NCI-H2227 (cell line): ENCODE data around the gene TMEM151B.
"Not testable (repeated sequence)": the region's sequence is repeated elsewhere in the genome, so short reads cannot be mapped to it uniquely, and the experiment has no call there.

Source experiments
- DNase-seq: peaks from one replicate; lab custom pipeline; 2025; ENCODE audit not compliant: unreplicated experiment; lab: John Stamatoyannopoulos, UW

Gene TMEM151B

DNA sequence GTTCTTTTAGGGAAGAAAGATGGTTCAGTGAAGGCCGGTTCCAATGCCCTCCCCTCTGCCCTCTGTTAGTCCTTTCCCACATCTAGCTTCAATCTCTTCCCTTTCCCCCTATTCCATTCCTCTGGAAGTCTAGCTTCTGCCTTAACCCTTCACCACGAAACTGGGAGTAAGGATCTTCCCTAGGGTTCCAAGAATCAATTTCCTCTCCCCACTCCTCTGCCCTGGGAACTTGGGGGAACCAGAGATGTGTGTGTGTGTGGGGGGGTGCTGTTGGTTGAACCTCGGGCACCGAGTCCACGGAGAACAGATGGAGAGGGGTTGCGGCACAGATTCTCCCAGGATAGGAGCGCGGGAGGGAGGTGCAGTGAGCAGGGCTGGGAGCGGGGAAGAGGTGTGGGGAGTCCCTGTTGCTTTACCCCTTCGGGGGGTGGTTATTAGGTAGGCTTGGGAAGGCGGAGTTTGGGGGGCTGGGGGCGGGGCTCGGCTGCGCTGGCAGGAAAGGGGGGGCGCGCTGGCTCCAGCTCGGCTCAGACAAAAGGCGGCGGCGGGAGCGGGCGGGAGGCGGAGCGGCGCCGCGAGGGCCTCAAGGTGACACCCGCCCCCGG, at the start of gene TMEM151B:
Gene TMEM151B, plus strand, starts transcription at position 530 of the 605 bp plus-strand sequence. CDS start 293 bp downstream, outside the sequence.
- peak; percentile 47 for DNase-seq

DNA sequence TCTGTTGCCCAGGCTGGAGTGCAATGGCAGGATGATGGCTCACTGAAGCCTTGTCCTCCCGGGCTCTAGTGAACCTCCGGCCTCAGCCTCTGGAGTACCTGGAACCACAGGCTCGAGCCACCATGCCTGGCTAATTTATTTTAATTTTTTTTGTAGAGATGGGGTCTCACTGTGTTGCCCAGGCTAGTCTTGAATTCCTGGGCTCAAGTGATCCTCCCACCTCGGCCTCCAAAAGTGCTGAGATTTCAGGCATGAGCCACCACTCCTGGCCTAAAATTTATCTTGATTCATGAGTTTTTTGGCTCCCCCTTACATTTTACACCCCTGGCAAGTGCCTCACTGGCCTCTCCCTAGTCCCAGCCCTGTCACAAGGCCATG, 49.3 kb upstream of the TMEM151B start:
- DNase-seq: no peak

DNA sequence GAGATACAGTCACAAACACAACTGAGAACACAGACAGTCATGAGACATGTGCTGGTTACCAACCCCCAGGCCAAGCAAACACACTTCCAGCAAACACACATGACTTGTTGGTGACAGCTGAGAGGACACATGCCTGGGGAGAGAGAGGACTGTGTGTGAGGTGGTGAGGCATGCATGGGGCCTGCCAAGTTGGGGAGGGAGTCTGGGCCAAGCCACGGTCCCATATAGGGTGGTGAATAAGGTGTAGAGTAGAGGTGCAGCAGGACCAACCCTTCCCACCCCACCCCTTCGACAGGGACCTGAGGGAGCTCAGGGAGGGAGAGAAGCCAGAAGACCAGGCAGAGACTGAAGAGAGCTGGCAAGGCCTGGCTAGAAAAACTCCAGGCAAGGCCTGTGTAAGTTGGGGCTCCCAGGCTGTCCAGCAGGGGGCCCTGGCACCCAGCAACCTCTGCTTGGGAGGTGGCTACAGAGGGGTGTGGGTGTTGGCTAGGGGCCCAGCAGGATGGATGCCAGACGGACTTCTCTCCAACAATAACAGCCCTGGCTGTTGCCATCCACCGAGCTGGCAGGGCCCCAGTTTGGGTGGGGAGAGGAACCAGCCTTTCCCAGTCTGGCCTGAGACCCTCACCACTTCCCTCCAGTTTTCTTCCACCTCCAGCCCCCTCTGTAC, 48.8 kb upstream of the TMEM151B start:
- peak; percentile 36 for DNase-seq

DNA sequence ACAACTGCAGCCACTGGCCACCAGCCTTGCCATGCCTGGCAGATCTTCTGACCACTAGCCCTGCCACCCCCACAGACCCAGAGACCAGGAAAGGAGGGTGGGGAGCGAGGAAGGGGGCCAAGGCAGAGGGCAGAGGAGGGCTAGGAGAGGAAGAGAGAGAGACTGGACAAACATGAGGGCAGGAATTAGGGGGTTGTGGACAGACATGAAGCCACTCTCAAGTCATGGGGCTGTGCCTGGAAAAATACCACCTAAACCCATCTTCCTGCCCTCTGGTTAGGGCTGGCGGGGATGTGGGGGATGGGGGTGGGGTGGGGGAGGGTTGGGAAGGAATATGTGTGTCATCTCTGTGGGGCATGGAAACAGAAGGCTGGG, 48.3 kb upstream of the TMEM151B start:
- DNase-seq: no peak

DNA sequence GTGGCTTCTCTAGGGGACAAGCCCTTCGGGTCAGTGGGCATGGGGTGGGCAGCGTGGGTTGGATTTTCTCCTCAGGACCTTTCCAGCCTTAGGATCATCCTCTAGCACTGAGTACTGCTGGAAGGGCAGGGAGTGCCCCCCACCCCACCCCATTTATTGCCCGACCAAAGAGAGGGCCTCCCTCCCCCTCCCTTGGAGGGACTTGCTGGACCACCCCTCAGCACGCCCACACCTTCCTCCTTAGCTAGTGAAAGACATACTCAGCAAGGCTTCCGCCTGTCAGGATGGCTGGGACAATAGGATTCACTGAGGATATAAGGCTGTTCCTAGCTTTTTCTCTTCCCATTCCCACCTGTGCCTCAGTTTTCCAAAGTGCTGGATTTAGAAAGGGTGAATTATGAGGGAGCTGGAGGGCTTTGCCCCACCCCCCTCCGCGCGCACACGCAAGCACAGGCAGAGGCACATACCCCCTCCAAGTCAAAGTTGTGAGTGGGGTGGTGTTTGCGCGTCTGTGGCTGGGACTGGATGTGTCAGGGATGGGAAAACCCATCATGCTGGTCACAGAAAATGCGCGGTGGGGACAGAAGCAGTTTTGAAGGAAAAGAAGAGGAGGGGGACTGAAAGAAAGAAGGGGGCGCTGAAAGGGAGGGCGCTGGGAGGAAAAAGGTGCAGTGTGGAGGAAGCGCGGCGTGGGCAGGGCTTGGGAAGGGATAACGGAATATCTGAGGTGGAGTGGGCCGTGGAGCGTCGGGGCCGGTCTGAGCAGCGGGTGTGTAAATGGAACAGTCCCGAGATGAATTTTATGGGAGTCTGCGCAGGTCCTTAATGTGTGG, 47.5 kb upstream of the TMEM151B start:
- DNase-seq: no peak

DNA sequence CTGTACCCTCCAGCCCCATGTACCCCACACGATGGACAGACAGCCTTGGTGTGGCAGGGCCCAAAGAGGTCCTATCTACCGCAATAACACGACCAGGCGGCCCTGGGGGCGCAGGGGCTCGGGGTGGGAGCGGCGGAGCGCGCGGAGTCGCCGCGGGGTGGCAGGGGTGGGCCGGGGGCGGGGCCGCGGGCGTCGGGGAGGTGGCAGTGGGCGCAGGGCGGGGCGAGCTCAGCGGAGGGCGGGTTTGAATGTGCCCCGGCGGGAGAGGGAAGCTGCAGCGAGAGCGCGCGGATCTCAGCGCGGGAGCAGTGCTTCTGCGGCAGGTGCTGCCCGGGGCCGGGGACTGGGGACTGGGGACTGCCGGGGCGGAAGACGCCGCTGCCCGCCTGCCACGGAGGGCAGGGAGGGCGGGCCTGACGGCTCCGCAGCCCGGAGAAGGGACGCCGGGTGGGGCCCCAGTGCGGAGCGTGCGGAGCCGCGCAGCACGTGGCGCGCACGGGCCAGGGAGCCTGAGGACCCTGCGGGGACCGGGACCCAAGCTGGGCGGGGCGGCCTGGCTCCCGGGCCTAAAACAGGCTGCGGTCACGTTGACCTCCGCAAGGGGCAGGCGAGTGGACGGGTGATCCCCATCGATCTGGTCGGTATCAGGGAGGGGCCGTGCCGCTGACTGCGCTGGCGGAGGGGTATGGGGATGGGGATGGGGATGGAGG, 46.8 kb upstream of the TMEM151B start, which contains the start of gene SLC29A1:
Gene SLC29A1, plus strand, starts transcription at position 277 of the 710 bp plus-strand sequence. CDS start 3,719 bp downstream, outside the sequence.
- peak; percentile 80 for DNase-seq

DNA sequence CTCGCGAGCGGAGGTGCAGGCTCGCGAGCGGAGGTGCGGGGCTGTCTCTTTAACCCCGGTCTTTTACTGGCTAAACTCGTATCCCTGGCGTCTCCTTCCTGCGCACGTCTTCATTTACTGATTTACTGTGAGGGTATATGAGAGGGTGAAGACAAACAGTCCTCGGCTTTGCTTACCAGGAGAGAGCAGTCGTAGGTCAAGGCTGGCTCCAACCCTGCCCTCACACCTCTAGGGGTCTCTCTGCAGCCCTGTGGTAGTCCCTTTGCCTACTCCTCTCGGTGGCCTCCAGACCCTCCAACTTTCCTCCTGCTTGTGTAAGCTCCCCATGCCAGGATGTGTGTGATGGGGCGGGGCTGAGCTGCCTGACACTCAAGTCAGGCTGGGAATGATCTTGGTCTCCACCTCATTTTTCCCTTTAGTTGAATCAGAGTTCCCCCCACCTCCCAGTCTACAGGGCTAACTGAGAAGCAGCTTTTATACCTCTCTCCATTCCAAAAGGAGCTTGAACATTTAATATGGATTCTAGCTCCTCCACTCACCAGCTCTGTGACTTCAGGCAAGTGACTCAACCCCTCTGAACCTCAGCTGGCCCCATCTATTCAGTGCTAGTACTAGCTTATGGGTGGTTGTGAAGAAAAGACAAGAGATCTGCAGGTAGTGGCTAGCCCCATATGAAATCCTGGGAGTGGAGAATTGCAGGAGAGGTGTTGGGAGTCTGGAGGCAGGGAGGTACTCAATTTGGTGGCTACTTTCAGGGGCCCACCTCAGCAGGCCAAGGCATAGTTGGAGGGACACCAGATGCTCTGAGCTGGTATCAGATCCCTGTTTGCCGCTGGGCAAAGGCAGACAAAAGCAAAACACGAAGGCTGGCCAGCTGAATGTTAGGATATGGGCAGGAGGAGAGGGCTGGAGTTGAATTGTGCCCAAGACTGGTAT, 46.0 kb upstream of the TMEM151B start:
- DNase-seq: peak; percentile 10

DNA sequence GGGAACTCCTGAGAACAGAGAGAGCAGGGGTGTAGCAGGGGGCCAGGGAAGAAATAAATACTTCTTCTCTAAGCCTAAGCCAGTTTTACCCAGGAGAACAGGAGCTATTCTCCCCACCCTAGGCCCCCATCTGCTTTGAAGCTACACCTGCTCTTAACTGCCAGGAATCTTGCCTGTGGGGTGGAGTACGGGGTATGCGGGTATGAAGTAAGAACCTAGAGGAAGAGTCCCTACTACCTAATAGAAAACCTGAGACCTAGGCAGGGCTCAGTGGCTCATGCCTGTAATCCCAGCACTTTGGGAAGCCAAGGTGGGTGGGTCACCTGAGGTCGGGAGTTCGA, 45.3 kb upstream of the TMEM151B start:
- DNase-seq: no peak

DNA sequence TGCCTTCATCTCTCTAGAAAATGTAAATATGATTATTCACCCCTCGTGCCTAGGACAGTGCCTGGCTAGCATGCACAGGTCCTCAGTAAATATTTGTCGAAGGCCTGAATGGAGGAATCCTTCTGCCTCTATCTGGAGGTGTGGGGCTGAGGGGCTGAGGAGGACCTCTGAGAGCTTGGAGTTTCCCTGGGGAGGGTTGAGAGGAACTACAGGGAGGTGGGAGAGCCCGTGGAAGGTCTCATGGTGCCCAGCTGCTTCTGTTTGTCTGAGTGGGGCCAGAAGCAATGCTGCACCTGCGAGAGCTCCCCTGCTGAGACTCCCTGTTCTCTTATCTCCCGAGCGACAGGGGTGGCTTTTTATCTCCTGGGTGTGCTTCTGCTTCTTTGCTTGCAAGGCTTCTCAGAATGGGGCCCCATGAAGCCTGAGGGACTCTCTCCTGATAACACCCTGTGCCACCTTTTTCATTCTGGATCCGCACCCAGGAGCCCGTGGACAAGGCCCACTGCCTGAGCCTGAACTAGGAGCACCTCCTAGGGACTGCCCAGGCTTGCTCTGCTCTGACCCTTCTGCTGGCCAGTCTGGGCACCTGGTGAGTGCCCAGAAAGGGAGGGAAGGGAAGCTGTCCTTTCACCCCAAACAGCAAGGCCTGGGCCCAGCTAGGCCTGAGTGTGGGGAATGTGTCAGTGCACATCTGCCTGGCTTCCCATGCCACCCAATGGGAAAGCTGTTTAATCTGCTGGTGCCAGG, 44.5 kb upstream of the TMEM151B start:
- DNase-seq: no peak

DNA sequence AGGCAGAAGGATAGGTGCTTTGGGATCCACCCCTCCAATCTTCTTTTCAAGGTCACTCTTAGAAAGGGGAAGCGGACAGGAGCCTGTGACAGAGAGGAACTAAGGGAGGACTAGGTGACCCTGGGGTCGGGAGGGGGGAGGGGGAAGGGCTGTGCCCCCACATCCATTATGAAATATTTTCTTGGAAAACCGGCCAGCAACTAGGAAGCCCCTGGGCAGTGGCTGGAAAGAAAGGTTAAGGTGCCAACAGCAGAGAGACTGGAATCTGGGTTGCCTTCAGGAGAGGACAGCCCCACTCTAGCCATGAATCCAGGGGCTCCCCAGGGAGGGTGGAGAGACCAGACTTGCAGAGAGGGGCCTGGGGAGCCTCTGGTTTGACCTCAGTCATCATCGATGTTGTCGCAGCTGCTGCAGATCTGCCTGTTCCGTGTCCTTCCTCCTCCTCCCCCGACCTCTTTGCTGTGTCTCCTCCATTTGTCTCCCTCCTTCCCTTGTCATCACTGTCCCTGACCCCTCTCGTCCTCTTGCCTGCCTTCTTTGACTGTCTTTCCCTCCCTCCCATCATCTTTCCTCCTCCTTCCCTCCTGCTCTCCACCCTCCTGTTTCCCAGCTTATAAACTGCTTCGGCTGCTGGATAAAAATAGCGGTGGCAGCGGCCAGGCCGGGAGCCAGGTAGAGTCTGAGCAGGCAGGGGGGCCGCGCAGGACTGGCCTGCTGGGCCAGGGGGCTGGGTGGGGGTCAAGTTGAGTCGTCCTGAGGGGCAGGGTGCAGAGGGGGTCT, 43.7 kb upstream of the TMEM151B start:
- peak; percentile 17 for DNase-seq

DNA sequence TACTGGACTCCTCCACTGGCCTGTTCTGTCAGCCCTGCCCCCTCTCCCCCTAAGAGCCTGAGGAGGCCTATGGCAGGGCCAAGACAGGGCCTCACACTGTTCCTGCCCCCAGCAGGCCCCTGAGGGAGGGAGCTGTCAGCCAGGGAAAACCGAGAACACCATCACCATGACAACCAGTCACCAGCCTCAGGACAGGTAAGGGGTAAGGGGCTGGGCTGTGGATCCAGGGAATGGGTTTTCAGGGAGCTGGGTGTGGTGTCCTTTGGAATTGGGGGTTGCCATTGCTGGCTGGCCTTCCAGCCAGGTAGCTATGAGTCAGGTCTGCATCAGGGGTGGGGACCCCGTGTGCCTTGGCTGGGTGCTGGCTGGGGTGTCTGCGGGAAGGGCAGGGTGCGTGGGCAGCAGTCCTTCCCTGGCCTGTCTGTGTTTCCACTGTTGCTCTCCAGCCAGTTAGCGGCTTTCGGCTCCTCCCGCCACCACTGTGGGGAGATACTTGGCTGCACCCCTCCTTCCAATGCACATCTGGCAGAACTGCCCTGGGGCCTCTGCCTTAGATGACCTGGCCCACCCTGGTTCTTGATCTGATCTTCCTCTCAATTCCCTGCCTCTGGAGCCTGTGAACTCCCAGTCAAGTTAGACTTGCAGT, 43.0 kb upstream of the TMEM151B start:
- peak; percentile 25 for DNase-seq

DNA sequence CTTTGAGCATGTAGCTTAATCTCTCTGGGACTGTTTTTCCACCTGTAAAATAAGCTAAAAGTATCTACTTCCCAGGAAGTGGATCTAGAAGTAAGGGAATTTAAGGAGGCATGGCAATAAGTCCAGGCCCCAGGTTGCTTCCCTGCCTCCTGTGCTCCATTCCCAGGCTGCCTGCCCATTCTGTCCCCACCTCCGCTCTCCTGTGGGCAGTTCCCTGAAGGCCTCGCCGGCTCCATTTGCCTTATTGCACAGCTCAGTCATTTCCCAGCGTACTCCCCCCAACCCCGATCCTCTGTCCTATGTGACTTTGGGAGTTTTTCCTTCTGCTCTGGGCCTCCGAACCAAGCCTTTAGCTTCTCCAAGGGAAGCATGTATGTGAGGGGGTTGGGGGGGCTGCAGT, 42.2 kb upstream of the TMEM151B start:
- DNase-seq: no peak

DNA sequence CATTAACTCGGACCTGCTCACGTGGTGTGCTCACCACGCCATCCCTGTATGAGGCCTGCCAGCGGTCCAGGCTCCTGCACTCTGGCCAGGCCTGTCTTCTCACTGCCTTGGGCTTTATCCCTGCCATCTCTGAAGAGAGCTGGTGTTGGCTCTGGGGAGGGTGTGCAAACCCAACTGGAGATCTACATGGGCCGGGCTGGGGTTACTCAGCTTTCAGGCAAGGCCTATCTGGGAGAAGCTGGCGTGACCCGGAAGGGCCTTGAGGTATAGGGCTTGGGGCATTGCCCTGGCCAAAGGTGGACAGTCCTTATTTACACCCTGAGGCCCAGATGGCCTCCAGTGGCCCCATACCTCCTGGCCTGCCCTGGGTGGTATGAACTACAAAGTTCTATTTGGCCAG, 41.8 kb upstream of the TMEM151B start:
- no peak for DNase-seq

DNA sequence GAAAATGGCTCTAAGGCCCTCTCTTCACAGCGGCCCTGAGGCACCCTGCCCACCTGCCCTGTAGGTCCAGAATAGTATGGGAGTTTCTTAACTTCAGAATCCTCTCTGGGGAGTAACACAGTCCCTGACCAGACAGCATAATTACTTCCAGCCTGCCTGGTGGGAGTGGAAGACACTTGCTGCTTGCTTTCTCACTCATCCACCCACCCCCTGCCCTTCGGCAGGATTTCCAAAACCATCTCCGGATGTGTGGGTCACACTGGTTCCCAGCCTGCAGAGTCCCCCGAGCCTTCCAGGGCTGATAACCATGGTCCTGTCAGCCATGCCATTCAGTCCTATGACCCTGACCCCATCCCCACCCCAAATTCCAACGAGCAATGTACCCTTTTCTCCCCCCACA, 41.4 kb upstream of the TMEM151B start:
- DNase-seq: no peak

DNA sequence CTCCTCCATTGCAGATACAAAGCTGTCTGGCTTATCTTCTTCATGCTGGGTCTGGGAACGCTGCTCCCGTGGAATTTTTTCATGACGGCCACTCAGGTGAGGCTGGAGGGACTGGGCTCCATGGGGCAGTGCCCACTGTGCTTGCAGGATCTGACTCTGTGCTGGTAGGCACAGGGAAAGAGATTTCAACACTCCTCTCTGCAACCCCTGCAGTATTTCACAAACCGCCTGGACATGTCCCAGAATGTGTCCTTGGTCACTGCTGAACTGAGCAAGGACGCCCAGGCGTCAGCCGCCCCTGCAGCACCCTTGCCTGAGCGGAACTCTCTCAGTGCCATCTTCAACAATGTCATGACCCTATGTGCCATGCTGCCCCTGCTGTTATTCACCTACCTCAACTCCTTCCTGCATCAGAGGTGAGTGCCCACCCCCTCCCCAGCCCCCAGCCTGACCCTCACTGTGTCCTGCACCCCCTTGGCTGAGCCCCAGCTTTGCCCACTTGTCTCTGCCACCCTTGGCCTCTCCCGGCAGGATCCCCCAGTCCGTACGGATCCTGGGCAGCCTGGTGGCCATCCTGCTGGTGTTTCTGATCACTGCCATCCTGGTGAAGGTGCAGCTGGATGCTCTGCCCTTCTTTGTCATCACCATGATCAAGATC, 40.7 kb upstream of the TMEM151B start:
- DNase-seq: no peak

DNA sequence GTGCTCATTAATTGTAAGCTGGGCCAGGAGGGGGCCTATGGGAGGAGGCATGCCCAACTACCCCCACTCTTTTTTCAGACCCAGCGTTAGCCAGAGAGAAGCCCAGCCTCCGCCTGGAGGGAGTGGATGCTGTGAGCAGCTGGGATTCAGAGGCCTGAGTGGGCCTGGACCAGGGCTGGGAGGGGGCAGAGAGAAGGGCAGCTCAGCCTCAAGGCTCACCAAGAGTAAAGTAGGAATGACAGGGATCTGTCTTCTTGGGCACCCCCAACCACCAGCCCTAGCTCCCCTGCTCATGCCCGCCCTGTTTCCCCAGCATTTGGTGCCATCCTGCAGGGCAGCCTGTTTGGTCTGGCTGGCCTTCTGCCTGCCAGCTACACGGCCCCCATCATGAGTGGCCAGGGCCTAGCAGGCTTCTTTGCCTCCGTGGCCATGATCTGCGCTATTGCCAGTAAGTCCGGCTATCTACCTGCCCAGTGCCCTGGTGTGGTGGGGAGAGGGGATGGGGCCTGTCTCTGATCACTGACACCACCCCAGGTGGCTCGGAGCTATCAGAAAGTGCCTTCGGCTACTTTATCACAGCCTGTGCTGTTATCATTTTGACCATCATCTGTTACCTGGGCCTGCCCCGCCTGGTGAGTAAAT, 40.1 kb upstream of the TMEM151B start:
- no peak for DNase-seq

DNA sequence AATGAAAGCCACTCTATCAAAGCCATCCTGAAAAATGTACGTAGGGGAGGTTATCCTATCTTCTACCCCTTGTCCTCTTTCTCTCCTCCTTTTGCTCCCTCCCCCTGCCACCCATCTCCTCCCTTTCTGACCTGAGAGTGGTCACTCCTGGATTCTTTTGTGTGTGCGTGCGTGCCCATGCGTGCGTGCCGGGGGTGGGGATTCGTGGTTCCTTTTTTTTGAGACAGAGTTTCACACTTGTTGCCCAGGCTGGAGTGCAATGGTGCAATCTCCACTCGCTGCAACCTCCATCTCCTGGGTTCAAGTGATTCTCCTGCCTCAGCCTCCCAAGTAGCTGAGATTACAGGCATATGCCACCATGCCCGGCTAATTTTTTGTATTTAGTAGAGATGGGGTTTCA, 38.8 kb upstream of the TMEM151B start:
- DNase-seq: not testable (repeated sequence)
